Measurements from ENCODE around the gene BLM. TPM values are rescaled to one million over a fixed set of nuclear protein-coding genes. Genes with fewer than 3 reads are reported as not detected.

BLM gene
- total RNA-seq, 4 donors from 2014 or later, result 0.15 to 2.8 (median 1.4) TPM

DNA sequence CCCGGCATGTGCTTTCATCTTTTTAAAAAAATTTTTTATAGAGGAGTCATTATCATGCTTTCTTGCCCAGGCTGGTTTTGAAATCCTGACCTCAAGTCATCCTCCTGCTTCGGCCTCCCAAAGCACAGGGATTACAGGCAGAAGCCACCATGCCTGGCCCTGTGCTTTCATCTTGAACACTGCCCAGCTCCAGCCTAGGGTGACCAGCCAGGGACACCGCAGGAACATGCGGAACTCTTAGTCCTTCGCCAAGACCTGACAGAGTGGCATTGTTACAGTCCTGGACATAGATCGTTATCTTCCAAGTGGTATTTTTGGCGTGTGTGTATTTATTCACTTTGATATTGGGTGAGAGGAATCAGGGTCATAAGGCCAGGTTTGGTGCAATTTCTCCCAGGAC, 143.3 kb downstream of the BLM start:
- no peak for ATAC-seq
- no peak overlapping the region for H3K27ac ChIP-seq
- WGBS, 2 donors (ENCODE audit: low coverage in 1 of 2), result 75 to 100% methylated on average over 1 to 2 of the region's 7 CpGs
- H3K36me3 ChIP-seq, result no peaks in the 10 kb centered on the region
- H3K4me3 ChIP-seq, result no peak overlapping the region
- H3K27me3 ChIP-seq, result peaks cover 13% of the 10 kb centered on the region
- TF ChIP-seq POLR2AphosphoS5 (IDR thresholded peaks at IDR 0.05) (no peak), EP300 (IDR thresholded peaks at IDR 0.05) (no peak), POLR2A (IDR thresholded peaks at IDR 0.05) (no peak)
- TF ChIP-seq, protein P1, sequence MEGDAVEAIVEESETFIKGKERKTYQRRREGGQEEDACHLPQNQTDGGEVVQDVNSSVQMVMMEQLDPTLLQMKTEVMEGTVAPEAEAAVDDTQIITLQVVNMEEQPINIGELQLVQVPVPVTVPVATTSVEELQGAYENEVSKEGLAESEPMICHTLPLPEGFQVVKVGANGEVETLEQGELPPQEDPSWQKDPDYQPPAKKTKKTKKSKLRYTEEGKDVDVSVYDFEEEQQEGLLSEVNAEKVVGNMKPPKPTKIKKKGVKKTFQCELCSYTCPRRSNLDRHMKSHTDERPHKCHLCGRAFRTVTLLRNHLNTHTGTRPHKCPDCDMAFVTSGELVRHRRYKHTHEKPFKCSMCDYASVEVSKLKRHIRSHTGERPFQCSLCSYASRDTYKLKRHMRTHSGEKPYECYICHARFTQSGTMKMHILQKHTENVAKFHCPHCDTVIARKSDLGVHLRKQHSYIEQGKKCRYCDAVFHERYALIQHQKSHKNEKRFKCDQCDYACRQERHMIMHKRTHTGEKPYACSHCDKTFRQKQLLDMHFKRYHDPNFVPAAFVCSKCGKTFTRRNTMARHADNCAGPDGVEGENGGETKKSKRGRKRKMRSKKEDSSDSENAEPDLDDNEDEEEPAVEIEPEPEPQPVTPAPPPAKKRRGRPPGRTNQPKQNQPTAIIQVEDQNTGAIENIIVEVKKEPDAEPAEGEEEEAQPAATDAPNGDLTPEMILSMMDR (IDR thresholded peaks at IDR 0.05), result no peak
- no peaks in the 10 kb centered on the region for H3K4me1 ChIP-seq
- H3K9me3 ChIP-seq, result no peaks in the 10 kb centered on the region

- no peak overlapping the region for H3K4me3 ChIP-seq
- H3K9me3 ChIP-seq, result no peaks in the 10 kb centered on the region
- 89 to 95% methylated on average over 14 of the region's 14 CpGs for WGBS, 2 donors (ENCODE audit: low coverage in 1 of 2)
- H3K27me3 ChIP-seq, result peaks cover 14% of the 10 kb centered on the region
- TF ChIP-seq POLR2A (IDR thresholded peaks at IDR 0.05) (no peak), EP300 (IDR thresholded peaks at IDR 0.05) (no peak), POLR2AphosphoS5 (IDR thresholded peaks at IDR 0.05) (no peak)
- TF ChIP-seq, protein P1 (IDR thresholded peaks at IDR 0.05), result no peak
- H3K27ac ChIP-seq, result no peak overlapping the region
- no peak for ATAC-seq
- no peaks in the 10 kb centered on the region for H3K4me1 ChIP-seq
- H3K36me3 ChIP-seq, result no peaks in the 10 kb centered on the region
Measured at GRCh38 chr15:90860942-90861675, 144.0 kb downstream of the BLM start.

- WGBS, 2 donors (ENCODE audit: low coverage in 1 of 2), result 84 to 85% methylated on average over 5 to 6 of the region's 6 CpGs
- ATAC-seq, result no peak
- Histone ChIP-seq H3K4me3 (no peak overlapping the region), H3K27ac (no peak overlapping the region), H3K9me3 (no peaks in the 10 kb centered on the region), H3K27me3 (peaks cover 14% of the 10 kb centered on the region), H3K4me1 (no peaks in the 10 kb centered on the region), H3K36me3 (no peaks in the 10 kb centered on the region)
- TF ChIP-seq, protein P1 (IDR thresholded peaks at IDR 0.05), result no peak
- TF ChIP-seq POLR2A (IDR thresholded peaks at IDR 0.05) (no peak), EP300 (IDR thresholded peaks at IDR 0.05) (no peak), POLR2AphosphoS5 (IDR thresholded peaks at IDR 0.05) (no peak)
Measured at GRCh38 chr15:90862487-90862886, 145.3 kb downstream of the BLM start.

DNA sequence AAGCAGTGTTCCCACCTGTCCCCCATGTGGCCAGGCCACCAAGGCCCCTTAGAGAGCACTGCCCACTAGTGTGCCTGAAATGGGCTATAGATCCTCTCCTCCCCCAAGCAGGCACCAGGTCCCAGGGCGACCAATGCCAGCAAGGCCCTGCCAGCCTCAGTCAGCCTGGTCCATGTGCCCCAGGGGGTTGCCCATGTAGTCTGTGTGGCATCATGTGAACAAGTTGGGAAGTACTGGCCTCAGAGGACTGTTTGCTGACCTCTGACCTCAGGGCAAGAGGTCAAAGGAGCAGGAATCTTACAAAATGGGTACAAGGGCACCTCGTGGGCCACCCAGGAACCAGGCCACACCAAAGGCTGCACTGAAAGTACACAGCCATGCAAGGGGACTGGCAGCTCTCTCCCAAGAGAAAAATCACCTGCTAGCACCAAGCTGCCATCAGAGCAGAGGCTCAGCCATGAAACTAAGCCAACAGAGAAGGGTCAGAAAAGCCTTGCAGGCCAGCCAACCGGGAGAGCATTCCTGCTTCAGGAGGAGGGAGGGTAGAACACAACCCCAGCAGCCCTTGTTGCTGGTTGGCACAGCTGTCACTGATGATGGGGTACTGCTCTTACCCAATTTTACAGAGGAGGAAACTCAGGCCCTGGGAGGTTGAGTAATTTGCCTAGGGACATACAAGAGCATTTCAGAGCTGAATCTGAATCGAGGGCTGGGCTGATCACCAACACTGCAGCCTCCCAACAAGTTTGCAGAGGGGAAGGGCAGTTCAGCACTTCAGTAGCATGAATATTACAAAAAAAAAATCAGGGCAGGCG, 146.0 kb downstream of the BLM start:
- Histone ChIP-seq H3K27ac (no peak overlapping the region), H3K9me3 (no peaks in the 10 kb centered on the region), H3K4me1 (no peaks in the 10 kb centered on the region), H3K4me3 (no peak overlapping the region), H3K27me3 (peaks cover 14% of the 10 kb centered on the region), H3K36me3 (no peaks in the 10 kb centered on the region)
- TF ChIP-seq, protein P1 (IDR thresholded peaks at IDR 0.05), result no peak
- TF ChIP-seq EP300 (IDR thresholded peaks at IDR 0.05), result no peak
- no peak for TF ChIP-seq POLR2AphosphoS5 (IDR thresholded peaks at IDR 0.05)
- no peak for TF ChIP-seq POLR2A (IDR thresholded peaks at IDR 0.05)
- ATAC-seq, result peak; percentile 50
- 64 to 80% methylated on average over 2 to 3 of the region's 5 CpGs for WGBS, 2 donors (ENCODE audit: low coverage in 1 of 2)
